ENCODE data around the gene IL18. TPM values are rescaled to one million over a fixed set of nuclear protein-coding genes. Genes with fewer than 3 reads are reported as not detected.
A peak's percentile ranks its signal among the peaks of the same experiment; 100 is the strongest.
"Not testable (repeated sequence)": the region's sequence is repeated elsewhere in the genome, so short reads cannot be mapped to it uniquely, and the experiment has no call there.

IL18 gene
- total RNA-seq, 2 experiments from 2014 or later = 0.26 to 0.40 TPM

DNA sequence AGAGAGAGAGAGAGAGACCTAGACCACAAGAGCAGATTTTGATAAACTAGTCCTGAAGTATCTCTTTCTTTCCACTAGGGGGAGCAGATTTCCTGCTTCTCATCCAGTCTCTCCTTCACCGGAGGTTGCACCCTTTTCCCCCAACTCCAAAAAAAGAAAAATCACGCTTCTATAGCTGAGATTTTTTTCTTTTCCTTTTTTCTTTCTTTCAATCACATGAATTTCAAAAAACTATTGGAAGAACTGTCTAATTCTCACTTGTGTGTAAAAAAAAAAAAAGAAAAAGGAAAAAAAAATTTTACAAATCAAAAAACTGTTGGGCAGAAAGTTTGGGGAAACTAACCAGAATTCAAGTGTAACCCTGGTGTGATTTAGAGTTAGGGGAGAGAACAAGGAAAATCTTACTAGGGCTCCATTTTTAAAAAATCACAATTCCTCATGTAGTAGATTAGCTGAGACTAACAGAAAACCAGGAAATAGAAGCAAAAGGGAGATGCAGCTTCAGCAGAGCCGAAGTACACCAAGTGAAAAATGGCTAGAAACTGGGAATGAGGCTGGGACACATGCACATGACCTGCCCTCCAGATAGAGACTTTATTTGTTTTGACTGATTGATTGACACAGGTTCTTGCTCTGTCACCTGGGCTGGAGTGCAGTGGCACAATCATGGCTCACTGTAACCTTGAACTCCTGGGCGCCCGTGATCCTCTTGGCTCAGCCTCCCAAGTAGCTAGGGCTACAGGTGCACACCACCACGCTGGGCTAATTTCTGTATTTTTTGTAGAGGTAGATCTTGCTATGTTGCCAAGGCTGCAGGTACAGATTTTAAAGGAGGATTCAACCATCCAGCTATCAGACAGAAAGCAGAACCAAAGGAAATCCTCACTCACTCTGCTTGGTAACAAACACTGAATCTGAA, 50.1 kb downstream of the IL18 start:
- POLR2A ChIA-PET = interaction anchor here (0.7 kb wide), 1 partner anchor 457 kb away, joined by 3 read pairs; no protein-coding TSS in a partner anchor
- DNase-seq = no peak
- Mint-ChIP-seq H3K4me3 (no peak overlapping the region), H3K27ac (no peak overlapping the region), H3K36me3 (ENCODE audit: low read depth) (no peaks in the 10 kb centered on the region), H3K9me3 (ENCODE audit: insufficient read depth) (no peaks in the 10 kb centered on the region), H3K27me3 (ENCODE audit: low read depth) (no peaks in the 10 kb centered on the region), H3K4me1 (ENCODE audit: low read depth) (peaks cover 32% of the 10 kb centered on the region)
- peak; percentile 74 for ATAC-seq
- CTCF ChIA-PET = interaction anchor here (0.7 to 7.3 kb wide), 24 partner anchors 8 to 582 kb away, joined by 3 to 52 read pairs (median 4); partner anchors contain the start of genes BCO2 and IL18

DNA sequence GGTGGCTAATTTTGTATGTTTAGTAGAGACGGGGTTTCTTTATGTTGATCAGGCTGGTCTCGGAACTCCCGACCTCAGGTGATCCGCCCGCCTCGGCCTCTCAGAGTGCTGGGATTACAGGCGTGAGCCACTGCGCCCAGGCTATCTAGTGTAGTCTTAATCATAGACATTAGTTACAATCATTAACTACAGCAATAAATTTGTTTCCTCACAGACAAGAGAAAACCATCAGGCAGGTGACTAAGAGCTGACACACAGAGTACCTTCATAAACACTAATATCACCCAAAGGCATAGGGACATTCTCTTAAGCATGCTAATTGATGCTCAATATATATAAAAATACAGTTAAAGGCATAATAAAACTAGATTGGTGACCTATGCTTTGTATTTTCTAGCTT, 57.8 kb downstream of the IL18 start:
- CTCF ChIA-PET = interaction anchor here (7.7 kb wide), 1 partner anchor 8 kb away, joined by 42 read pairs; no protein-coding TSS in a partner anchor

DNA sequence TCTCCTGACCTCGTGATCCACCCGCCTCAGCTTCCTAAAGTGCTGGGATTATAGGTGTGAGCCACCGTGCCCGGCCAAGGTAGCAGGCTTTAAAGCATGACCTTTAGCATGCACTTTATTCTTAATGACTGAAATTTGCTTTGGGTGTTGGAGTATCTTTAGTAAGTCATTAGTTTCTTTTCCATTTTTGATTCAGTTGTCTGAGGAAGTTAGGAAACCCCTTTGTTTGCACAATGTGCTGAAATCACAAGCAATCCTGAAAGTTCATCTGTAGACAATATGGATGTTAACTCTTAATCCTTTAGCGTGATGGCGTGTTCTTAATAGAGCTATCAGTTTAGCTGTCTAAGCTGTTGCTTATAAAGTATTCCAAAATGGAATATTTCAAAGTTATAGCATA, 60.4 kb downstream of the IL18 start:
- Mint-ChIP-seq H3K36me3 (ENCODE audit: low read depth) (no peaks in the 10 kb centered on the region), H3K27me3 (ENCODE audit: low read depth) (no peaks in the 10 kb centered on the region), H3K4me3 (no peak overlapping the region), H3K9me3 (ENCODE audit: insufficient read depth) (no peaks in the 10 kb centered on the region), H3K27ac (no peak overlapping the region), H3K4me1 (ENCODE audit: low read depth) (no peaks in the 10 kb centered on the region)
- POLR2A ChIA-PET = interaction anchor here (0.7 to 0.8 kb wide), 2 partner anchors 11 to 12 kb away, joined by 3 read pairs; no protein-coding TSS in a partner anchor
- ATAC-seq = no peak
- CTCF ChIA-PET = interaction anchor here (1.4 to 7.7 kb wide), 2 partner anchors 11 to 177 kb away, joined by 5 to 42 read pairs; no protein-coding TSS in a partner anchor
- no peak for DNase-seq

More for the DNA sequence above, 57.8 kb downstream of the IL18 start:
- DNase-seq = no peak
- ATAC-seq = no peak
- POLR2A ChIA-PET = interaction anchor here (0.6 to 1.2 kb wide), 3 partner anchors 9 to 170 kb away, joined by 3 to 4 read pairs (median 3); partner anchors contain the start of genes SDHD and TIMM8B
- Mint-ChIP-seq H3K36me3 (ENCODE audit: low read depth) (no peaks in the 10 kb centered on the region), H3K4me3 (no peak overlapping the region), H3K27me3 (ENCODE audit: low read depth) (no peaks in the 10 kb centered on the region), H3K9me3 (ENCODE audit: insufficient read depth) (no peaks in the 10 kb centered on the region), H3K27ac (no peak overlapping the region), H3K4me1 (ENCODE audit: low read depth) (no peaks in the 10 kb centered on the region)

DNA sequence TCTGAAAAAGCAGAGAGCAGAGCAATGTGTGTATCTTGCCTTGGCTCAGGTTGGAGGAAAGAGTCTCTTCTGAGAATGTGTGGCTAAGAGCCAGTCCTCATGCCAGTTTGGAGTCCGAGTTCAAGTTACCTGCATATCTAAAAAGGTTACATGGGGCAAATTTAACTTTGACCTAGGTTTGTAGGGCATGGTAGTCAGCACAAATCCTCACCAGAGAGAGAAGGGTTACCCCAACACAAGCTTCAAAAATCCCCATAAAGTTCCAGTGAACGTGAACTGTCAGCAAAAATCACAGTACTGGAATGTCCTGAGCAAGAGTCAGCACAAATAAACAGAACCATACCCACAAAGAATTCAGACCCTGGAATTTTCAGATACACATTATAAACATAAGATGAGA, 63.4 kb downstream of the IL18 start:
- no peaks in the 10 kb centered on the region for H3K9me3 Mint-ChIP-seq (ENCODE audit: insufficient read depth)

DNA sequence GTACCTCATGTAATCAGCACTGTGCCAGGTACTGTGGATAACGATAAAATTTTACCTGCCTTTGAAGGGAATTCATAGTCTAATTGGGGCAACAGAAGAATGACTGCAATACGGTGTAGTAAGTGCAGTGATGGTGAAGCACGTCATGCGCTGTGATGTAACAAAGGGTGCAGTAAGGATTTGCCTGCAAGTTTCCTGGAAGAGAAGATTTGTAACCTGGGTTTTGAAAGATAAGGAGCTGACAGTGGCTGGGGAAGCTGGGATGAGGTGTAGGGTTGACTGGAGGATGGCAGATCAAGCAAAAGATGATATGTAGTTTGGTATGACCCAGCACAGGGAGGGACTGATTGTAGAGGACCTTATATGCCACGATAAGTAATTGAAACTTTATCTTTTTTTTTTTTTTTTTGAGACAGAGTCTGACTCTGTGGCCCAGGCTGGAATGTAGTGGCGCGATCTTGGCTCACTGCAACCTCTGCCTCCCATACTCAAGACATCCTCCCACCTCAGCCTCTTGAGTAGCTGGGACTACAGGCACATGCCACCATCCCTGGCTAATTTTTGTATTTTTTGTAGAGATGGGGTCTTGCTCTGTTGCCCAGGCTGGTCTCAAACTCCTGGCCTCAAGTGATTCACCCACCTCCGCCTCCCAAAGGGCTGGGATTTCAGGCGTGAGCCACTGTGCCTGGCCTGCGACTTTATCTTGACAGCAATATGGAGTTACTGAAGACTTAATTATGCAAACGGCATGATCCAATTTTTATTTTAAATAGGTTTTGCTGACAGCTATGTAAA, 66.0 kb downstream of the IL18 start:
- Mint-ChIP-seq H3K4me3 (no peak overlapping the region), H3K27me3 (ENCODE audit: low read depth) (no peaks in the 10 kb centered on the region), H3K9me3 (ENCODE audit: insufficient read depth) (no peaks in the 10 kb centered on the region), H3K4me1 (ENCODE audit: low read depth) (no peaks in the 10 kb centered on the region), H3K36me3 (ENCODE audit: low read depth) (peaks cover 20% of the 10 kb centered on the region), H3K27ac (no peak overlapping the region)
- ChIA-PET CTCF (interaction anchor here (1.0 kb wide), 1 partner anchor 16 kb away, joined by 3 read pairs; no protein-coding TSS in a partner anchor), POLR2A (interaction anchor here (0.7 to 1.4 kb wide), 2 partner anchors 8 to 12 kb away, joined by 3 to 4 read pairs; partner anchors contain the start of genes SDHD and TIMM8B)
- no peak for DNase-seq
- no peak for ATAC-seq

More for the DNA sequence above, 63.4 kb downstream of the IL18 start:
- CTCF ChIA-PET = interaction anchor here (7.7 kb wide), 1 partner anchor 14 kb away, joined by 42 read pairs; no protein-coding TSS in a partner anchor
- no peaks in the 10 kb centered on the region for H3K4me1 Mint-ChIP-seq (ENCODE audit: low read depth)
- H3K4me3 Mint-ChIP-seq = no peak overlapping the region
- H3K27ac Mint-ChIP-seq = no peak overlapping the region
- H3K36me3 Mint-ChIP-seq (ENCODE audit: low read depth) = peaks cover 7% of the 10 kb centered on the region
- H3K27me3 Mint-ChIP-seq (ENCODE audit: low read depth) = no peaks in the 10 kb centered on the region
- POLR2A ChIA-PET = no interaction called here
- DNase-seq (no peak), ATAC-seq (no peak)

DNA sequence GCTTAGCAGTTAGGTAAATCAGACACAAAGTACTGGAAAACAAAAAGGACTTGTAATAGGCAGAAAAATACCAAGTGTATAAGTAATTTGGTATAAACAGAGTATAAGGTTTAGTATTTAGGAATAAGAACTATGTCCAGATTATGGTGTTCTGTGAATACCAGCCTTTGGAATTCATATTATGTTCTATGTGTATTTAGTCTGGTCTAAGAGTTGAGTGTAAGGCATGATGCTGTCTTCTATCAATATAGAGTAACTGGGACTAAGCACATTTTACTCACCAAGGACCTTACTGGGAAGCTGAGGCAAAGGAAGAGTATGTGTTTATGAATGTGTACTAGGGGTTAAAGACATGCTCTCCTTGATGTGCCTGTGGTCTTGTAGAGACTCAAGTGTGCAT, 67.7 kb downstream of the IL18 start:
- CTCF ChIA-PET = interaction anchor here (1.1 kb wide), 1 partner anchor 16 kb away, joined by 3 read pairs; no protein-coding TSS in a partner anchor
- Mint-ChIP-seq H3K27me3 (ENCODE audit: low read depth) (no peaks in the 10 kb centered on the region), H3K4me1 (ENCODE audit: low read depth) (no peaks in the 10 kb centered on the region), H3K36me3 (ENCODE audit: low read depth) (peaks cover 32% of the 10 kb centered on the region), H3K27ac (no peak overlapping the region), H3K9me3 (ENCODE audit: insufficient read depth) (no peaks in the 10 kb centered on the region), H3K4me3 (no peak overlapping the region)
- DNase-seq (no peak), ATAC-seq (no peak)
- POLR2A ChIA-PET = no interaction called here

DNA sequence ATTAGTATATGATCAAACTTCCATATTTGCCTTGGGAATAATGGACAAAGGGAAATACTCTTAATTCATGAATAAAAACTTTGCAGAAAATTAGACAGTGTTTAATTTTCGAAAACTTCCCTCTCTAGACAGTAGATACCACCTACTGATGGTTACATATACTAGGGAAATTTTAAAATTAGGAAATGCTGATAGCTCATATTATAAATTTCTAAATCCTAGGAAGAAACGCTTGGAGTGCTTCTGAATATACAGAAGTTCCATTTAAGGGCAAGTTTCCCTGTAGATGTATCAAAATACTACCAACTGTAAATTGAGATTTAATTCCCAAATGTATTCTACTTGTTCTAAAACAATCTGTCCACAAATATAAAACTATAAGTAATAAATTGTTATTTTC, 68.6 kb downstream of the IL18 start:
- POLR2A ChIA-PET; ATAC-seq; H3K4me1 Mint-ChIP-seq (ENCODE audit: low read depth); H3K4me3 Mint-ChIP-seq; H3K27me3 Mint-ChIP-seq (ENCODE audit: low read depth); DNase-seq; H3K27ac Mint-ChIP-seq; CTCF ChIA-PET; H3K9me3 Mint-ChIP-seq (ENCODE audit: insufficient read depth): not testable (repeated sequence)
- H3K36me3 Mint-ChIP-seq (ENCODE audit: low read depth) = peaks cover 38% of the 10 kb centered on the region

Other genes starting within 250 kb of the IL18 start
- gene C11orf52, start 245.2 kb downstream of the IL18 start, total RNA-seq = not detected
- 1 to 10 TPM; 3.1 to 5.1 TPM for gene DIXDC1, start 226.8 kb downstream of the IL18 start, total RNA-seq
- 10 to 100 TPM; 35.4 to 36.7 TPM for gene DLAT, start 138.7 kb downstream of the IL18 start, total RNA-seq
- gene PIH1D2, start 90.1 kb downstream of the IL18 start, total RNA-seq = under 1 TPM; 0.24 to 0.76 TPM
- 10 to 100 TPM; 17.1 to 22.9 TPM for gene NKAPD1, start 89.8 kb downstream of the IL18 start, total RNA-seq
- gene TIMM8B, start 77.3 kb downstream of the IL18 start, total RNA-seq = 10 to 100 TPM; 59.1 to 62.3 TPM
- gene SDHD, start 77.2 kb downstream of the IL18 start, total RNA-seq = 10 to 100 TPM; 98.2 to 99.4 TPM
- gene TEX12, start 3.3 kb upstream of the IL18 start, total RNA-seq = not detected
- 1 to 10 TPM; 1.3 to 1.9 TPM for gene BCO2, start 11.4 kb upstream of the IL18 start, total RNA-seq
- 10 to 100 TPM; 19.8 to 20.8 TPM for gene PTS, start 62.3 kb upstream of the IL18 start, total RNA-seq
- gene PLET1, start 96.8 kb upstream of the IL18 start, total RNA-seq = not detected

Data from activated CD8-positive, alpha-beta T cell treated with anti-CD3 and anti-CD28 coated beads, Interleukin-2, amount 10 ng/mL, durations not matched to agents 7 days and 5 days (primary cell).